ENCODE results near the gene PSMB3.

The PSMB3 gene

GRCh38 chr17:38705803-38706504 lies 46.6 kb upstream of the PSMB3 start:
- no peak for TF ChIP-seq CTCF (IDR thresholded peaks at IDR 0.05; ENCODE audit: control insufficient read depth, insufficient read depth, low read depth, low read length, missing control alignments)
- peak overlapping the region; percentile 84 for H3K4me3 ChIP-seq (ENCODE audit: control insufficient read depth, low read depth, low read length)
- no peak for DNase-seq (ENCODE audit: low read depth)

GRCh38 chr17:38706505-38707216 lies 45.9 kb upstream of the PSMB3 start:
- no peak for DNase-seq (ENCODE audit: low read depth)
- H3K4me3 ChIP-seq (ENCODE audit: control insufficient read depth, low read depth, low read length), result peak overlapping the region; percentile 84
- no peak for TF ChIP-seq CTCF (IDR thresholded peaks at IDR 0.05; ENCODE audit: control insufficient read depth, insufficient read depth, low read depth, low read length, missing control alignments)

- H3K4me3 ChIP-seq (ENCODE audit: control insufficient read depth, low read depth, low read length), result no peak overlapping the region
- TF ChIP-seq CTCF (IDR thresholded peaks at IDR 0.05; ENCODE audit: control insufficient read depth, insufficient read depth, low read depth, low read length, missing control alignments), result no peak
- DNase-seq (ENCODE audit: low read depth), result no peak
Observed at GRCh38 chr17:38707678-38708351, 44.7 kb upstream of the PSMB3 start.

- no peak for TF ChIP-seq CTCF (IDR thresholded peaks at IDR 0.05; ENCODE audit: control insufficient read depth, insufficient read depth, low read depth, low read length, missing control alignments)
- no peak overlapping the region for H3K4me3 ChIP-seq (ENCODE audit: control insufficient read depth, low read depth, low read length)
- no peak for DNase-seq (ENCODE audit: low read depth)
Observed at GRCh38 chr17:38709104-38709820, 43.3 kb upstream of the PSMB3 start.

GRCh38 chr17:38709864-38710603 lies 42.5 kb upstream of the PSMB3 start:
- H3K4me3 ChIP-seq (ENCODE audit: control insufficient read depth, low read depth, low read length), result no peak overlapping the region
- TF ChIP-seq CTCF (IDR thresholded peaks at IDR 0.05; ENCODE audit: control insufficient read depth, insufficient read depth, low read depth, low read length, missing control alignments), result no peak
- DNase-seq (ENCODE audit: low read depth), result no peak

- H3K4me3 ChIP-seq (ENCODE audit: control insufficient read depth, low read depth, low read length), result no peak overlapping the region
- no peak for DNase-seq (ENCODE audit: low read depth)
- TF ChIP-seq CTCF (IDR thresholded peaks at IDR 0.05; ENCODE audit: control insufficient read depth, insufficient read depth, low read depth, low read length, missing control alignments), result no peak
Observed at GRCh38 chr17:38710604-38710962, 42.0 kb upstream of the PSMB3 start.
